Ovary (tissue), 9 donors: ENCODE results near the gene TMEM18. TPM values are rescaled to one million over a fixed set of nuclear protein-coding genes. Genes with fewer than 3 reads are reported as not detected.

Experiments
- DNase-seq, 5 donors: peaks; one replicate each; pipeline ENCODE4 v3.0.0-alpha.2; 2019 to 2020
- H3K27ac ChIP-seq, 2 donors: fragments of 200-600 bp; one replicate each; pipeline versions ENCODE4 v1.5.1 to v1.8.0; 2019 to 2022
- H3K27me3 ChIP-seq: fragments of 200-600 bp; one replicate; pipeline ENCODE4 v1.8.0; 2022
- H3K36me3 ChIP-seq: fragments of 200-600 bp; sonication (generic); one replicate; pipeline ENCODE4 v1.5.1; 2019
- H3K4me1 ChIP-seq: one replicate; pipeline ENCODE4 v1.8.1; 2013; ENCODE audit warnings: mild to moderate bottlenecking, moderate library complexity; ENCODE audit not compliant: insufficient read depth
- H3K4me3 ChIP-seq: fragments of 200-600 bp; sonication (generic); one replicate; pipeline ENCODE4 v1.5.1; 2017
- H3K9me3 ChIP-seq, 2 donors: fragments of 200-600 bp in 1 of 2; sonication (generic) in 1 of 2; one replicate each; pipeline versions ENCODE4 v1.5.1 to v1.8.1; 2013 to 2019; ENCODE audit warnings: mild to moderate bottlenecking in 1 of 2, moderate library complexity in 1 of 2
- EP300 ChIP-seq: sonication (generic); formaldehyde crosslinking; IDR thresholded peaks from one replicate; pipeline ENCODE4 v1.6.1; 2017; ENCODE audit warnings: antibody characterized with exemption
- POLR2A ChIP-seq: fragments of 450-650 bp; IDR thresholded peaks from one replicate; pipeline ENCODE4 v1.6.1; 2017; ENCODE audit warnings: antibody characterized with exemption, mild to moderate bottlenecking, moderate library complexity
- WGBS, 3 donors: extraction: QIAGEN DNeasy Blood & Tissue Kit in 1 of 3; methylation state at CpG; one replicate each; pipeline versions ENCODE4 v1.1.5 to v1.1.7; 2013 to 2017; 5-methylcytosine and 5-hydroxymethylcytosine counted together
- intact Hi-C, 4 donors: fragments of 100-400 bp; cut with DNase I; formaldehyde crosslinking; loops; one replicate each; pipeline versions ENCODE4 v1.11.0 to v1.15.1; 2022 to 2023
- polyA plus RNA-seq, 2 donors: library from polyadenylated mRNA; stranded (reverse); fragments of 200-250 nt in 1 of 2; fragments of 350-450 nt in 1 of 2; fragmentation: Illumina TruSeq in 1 of 2; extraction: RNeasy Lipid Tissue Mini Kit (QIAGEN cat#74804) in 1 of 2; gene quantifications; one replicate each; pipeline ENCODE4 v1.2.3, GENCODE V29; 2013 to 2014
- total RNA-seq, 7 donors: library from RNA; depleted of rRNA in 2 of 7; stranded (reverse); fragments of >200 nt in 2 of 7; fragmentation: NEBNext Ultra II Directional in 3 of 7; extraction: Animal tissue kit (Norgen Biotek cat#: 25700) in 3 of 7; gene quantifications; one replicate each; pipeline versions ENCODE4 v1.1.0 to v1.2.4, GENCODE V29; 2016 to 2023
- TF ChIP-seq, protein P1 (sequence below), 3 donors: fragments of 450-650 bp in 2 of 3; fragments of 200-600 bp in 1 of 3; IDR thresholded peaks; one replicate each; pipeline versions ENCODE4 v1.5.1 to v1.8.0; 2016 to 2022; ENCODE audit warnings: antibody characterized with exemption in 3 of 3, mild to moderate bottlenecking in 1 of 3
- donor health status: DM: no; HTN: no; CAD: no; lungs with moderate emphysema.
- donor health status: DM: no; HTN: no; CAD: no.
- donor health status: Bipolar disorder and iron deficiency.
- donor health status: DM: yes; HTN: yes; CAD: no.
- donor health status: DM: no; HTN: no; CAD: no.
- donor health status: DM: yes; HTN: yes; CAD: no.

Gene TMEM18
- total and polyA plus RNA-seq, 9 donors: 27.5 to 48.5 (median 40.4) TPM

DNA sequence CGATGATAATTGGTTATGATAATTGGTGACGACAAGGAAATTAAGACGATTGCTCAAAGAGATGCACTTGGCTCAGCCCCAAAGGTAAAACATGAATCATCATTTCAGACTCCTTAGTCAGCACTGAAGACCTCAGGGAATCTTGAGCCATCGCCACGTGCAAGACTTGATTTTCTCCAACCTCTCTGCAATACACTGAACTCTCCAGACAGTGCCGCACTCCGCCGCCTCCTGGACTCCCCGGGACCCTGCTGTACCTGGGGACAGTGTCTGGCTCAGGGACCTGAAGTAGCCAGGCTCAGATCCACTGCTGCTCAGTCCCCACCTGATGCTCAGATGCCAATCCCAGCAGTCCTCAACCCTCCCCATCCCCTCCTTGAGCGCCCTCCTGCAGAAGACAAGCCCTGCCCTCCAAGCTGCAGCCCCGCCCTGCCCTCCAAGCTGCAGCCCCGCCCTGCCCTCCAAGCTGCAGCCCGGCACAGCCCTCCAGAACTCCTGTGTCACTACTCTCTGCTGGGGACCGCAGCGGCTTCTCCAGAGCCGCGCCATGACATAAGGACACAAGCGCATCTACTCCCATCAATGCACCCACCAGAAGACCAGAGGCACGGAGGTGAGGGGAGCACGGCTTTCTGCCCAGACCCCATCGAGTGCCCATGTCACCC is 1.1 kb downstream of the TMEM18 start:
- WGBS, 3 donors: 6 to 13% (median 9%) methylated on average over 15 to 21 of the region's 21 CpGs
- Histone ChIP-seq H3K9me3 (no peaks in the 10 kb centered on the region), H3K4me1 (peaks cover 7% of the 10 kb centered on the region), H3K27ac (peak overlapping the region in 1 of 2 donors; percentile 53), H3K27me3 (no peaks in the 10 kb centered on the region), H3K4me3 (peak overlapping the region; percentile 54), H3K36me3 (no peaks in the 10 kb centered on the region)
- DNase-seq: peak in 4 of 5 donors; percentile 64 to 78 (median 70)
- intact Hi-C loops: loop anchor here in 1 of 4 donors (5.0 kb wide), 1 partner anchor 61 kb away; no protein-coding TSS in a partner anchor
- TF ChIP-seq EP300 (no peak), POLR2A (no peak)
- TF ChIP-seq, protein P1, sequence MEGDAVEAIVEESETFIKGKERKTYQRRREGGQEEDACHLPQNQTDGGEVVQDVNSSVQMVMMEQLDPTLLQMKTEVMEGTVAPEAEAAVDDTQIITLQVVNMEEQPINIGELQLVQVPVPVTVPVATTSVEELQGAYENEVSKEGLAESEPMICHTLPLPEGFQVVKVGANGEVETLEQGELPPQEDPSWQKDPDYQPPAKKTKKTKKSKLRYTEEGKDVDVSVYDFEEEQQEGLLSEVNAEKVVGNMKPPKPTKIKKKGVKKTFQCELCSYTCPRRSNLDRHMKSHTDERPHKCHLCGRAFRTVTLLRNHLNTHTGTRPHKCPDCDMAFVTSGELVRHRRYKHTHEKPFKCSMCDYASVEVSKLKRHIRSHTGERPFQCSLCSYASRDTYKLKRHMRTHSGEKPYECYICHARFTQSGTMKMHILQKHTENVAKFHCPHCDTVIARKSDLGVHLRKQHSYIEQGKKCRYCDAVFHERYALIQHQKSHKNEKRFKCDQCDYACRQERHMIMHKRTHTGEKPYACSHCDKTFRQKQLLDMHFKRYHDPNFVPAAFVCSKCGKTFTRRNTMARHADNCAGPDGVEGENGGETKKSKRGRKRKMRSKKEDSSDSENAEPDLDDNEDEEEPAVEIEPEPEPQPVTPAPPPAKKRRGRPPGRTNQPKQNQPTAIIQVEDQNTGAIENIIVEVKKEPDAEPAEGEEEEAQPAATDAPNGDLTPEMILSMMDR (IDR thresholded peaks at IDR 0.05): peak in 2 of 3 donors; percentile 34 to 43

DNA sequence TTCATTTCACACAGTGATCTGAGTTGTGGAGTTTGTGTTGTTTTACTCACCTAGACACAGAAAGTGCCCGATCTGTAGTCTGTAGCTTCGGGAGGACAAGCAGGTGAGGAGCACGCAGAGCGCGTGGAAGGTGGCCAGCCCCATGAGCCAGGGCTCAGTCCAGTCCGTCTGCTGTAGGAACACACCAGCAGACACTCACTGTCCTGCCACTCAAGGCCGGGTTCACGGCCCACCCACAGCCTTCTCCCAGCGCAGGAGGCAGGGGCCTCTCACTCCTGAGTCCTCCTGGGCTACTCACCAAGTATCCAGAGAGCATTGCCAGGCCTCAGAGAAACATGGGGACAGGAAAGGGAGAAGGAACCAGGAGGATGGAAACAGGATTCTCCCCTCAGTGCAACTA is 1.7 kb downstream of the TMEM18 start:
- Histone ChIP-seq H3K36me3 (no peaks in the 10 kb centered on the region), H3K4me1 (peaks cover 7% of the 10 kb centered on the region), H3K9me3 (no peaks in the 10 kb centered on the region), H3K27ac (peak overlapping the region in 1 of 2 donors; percentile 53), H3K27me3 (no peaks in the 10 kb centered on the region), H3K4me3 (no peak overlapping the region)
- peak in 2 of 5 donors; percentile 54 to 55 for DNase-seq
- 35 to 58% (median 58%) methylated on average over 9 of the region's 9 CpGs for WGBS, 3 donors
- intact Hi-C loops: loop anchor here in 1 of 4 donors (5.0 kb wide), 1 partner anchor 62 kb away; no protein-coding TSS in a partner anchor
- TF ChIP-seq POLR2A (no peak), EP300 (no peak)
- TF ChIP-seq, protein P1 (IDR thresholded peaks at IDR 0.05): no peak

DNA sequence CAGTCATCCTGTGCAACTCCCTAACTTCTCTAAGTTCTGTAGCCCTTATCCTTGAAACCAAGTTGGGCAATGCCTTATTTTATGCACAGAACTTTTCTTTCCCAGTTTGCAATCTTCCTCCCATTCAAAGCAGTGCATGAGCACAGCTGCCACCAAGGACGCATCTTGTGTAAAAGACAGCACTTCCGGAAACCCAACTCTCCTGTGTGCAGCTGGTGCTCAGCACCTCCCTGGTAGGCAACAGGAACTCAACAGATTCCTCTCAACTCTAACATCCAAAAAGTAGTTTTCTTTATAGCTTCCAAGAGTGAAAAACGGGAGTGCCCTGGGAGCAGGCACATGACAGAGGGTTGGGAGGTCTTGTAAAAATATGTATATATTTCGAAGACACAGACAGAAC is 2.2 kb downstream of the TMEM18 start:
- 23 to 55% (median 51%) methylated on average over 4 of the region's 4 CpGs for WGBS, 3 donors
- no peaks in the 10 kb centered on the region for H3K36me3 ChIP-seq
- H3K27me3 ChIP-seq: no peaks in the 10 kb centered on the region
- H3K4me3 ChIP-seq: no peak overlapping the region
- H3K4me1 ChIP-seq: peaks cover 7% of the 10 kb centered on the region
- no peak overlapping the region for H3K27ac ChIP-seq
- no peak for TF ChIP-seq POLR2A
- TF ChIP-seq EP300: no peak
- TF ChIP-seq, protein P1 (IDR thresholded peaks at IDR 0.05): no peak
- no peak for DNase-seq
- intact Hi-C loops: loop anchor here in 1 of 4 donors (5.0 kb wide), 1 partner anchor 62 kb away; no protein-coding TSS in a partner anchor
- H3K9me3 ChIP-seq: no peaks in the 10 kb centered on the region

DNA sequence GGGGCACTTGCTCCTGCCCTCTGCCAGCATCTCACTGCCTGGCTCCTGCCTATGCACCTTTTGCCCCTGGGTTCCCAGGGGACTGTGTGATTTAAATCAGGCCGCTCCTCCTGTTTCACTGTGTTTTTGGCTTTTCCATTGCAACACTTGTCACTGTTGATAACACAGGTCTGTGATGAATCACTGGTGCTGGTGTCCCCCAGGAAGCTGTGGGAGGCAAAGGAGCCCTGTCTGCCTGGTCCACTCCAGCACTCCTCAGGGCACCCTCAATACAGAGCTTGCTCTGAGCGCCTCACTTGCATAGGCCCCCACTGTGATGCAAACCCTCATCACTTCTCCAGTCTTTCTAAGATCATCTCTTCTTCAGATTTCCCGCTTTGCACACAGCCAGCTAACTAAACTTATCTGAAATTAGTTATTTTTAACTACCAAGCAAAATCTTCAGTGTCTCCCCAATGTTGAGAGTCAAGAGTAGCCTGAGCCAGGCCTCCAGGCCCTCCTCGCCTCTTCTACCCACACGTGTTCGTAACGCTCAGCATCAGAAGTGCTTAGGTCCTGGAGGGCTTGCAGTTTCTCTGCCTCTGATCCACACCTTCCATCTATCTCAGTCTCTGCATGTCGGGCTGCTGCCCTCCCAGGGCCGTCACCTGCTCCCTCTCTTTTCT is 2.8 kb downstream of the TMEM18 start:
- 71 to 80% (median 77%) methylated on average over 9 of the region's 9 CpGs for WGBS, 3 donors
- DNase-seq: no peak
- TF ChIP-seq EP300 (no peak), POLR2A (no peak)
- TF ChIP-seq, protein P1 (IDR thresholded peaks at IDR 0.05): no peak
- Histone ChIP-seq H3K4me1 (peaks cover 7% of the 10 kb centered on the region), H3K27me3 (no peaks in the 10 kb centered on the region), H3K36me3 (no peaks in the 10 kb centered on the region), H3K9me3 (no peaks in the 10 kb centered on the region), H3K4me3 (no peak overlapping the region), H3K27ac (no peak overlapping the region)
- intact Hi-C loops: no loop called here
